K562 (cell line): Measurements from ENCODE around the gene ZCCHC17. TPM values are rescaled to one million over a fixed set of nuclear protein-coding genes. Genes with fewer than 3 reads are reported as not detected.
A peak's percentile ranks its signal among the peaks of the same experiment; 100 is the strongest.

ENCODE experiments used
- BACH1 ChIP-seq: fragments of 200-800 bp; sonication (Bioruptor generic); IDR thresholded peaks from 2 replicates; pipeline ENCODE4 v1.6.1; 2016; ENCODE audit warnings: missing genetic modification characterization, missing compliant biosample characterization
- BRD4 ChIP-seq: fragments of 200-600 bp; sonication (generic); IDR thresholded peaks from 2 replicates; pipeline ENCODE4 v1.6.1; 2017; ENCODE audit warnings: inconsistent platforms
- DNMT1 ChIP-seq: fragments of 450-650 bp; IDR thresholded peaks from 2 replicates; pipeline ENCODE4 v1.6.1; 2016; ENCODE audit warnings: antibody characterized with exemption, mild to moderate bottlenecking
- E2F4 ChIP-seq: sonication (generic); formaldehyde crosslinking; IDR thresholded peaks from 2 replicates; pipeline ENCODE4 v1.8.0; 2022; ENCODE audit warnings: mild to moderate bottlenecking, low read depth, missing genetic modification reagents
- EGR1 ChIP-seq: fragments of 450-650 bp; conservative IDR thresholded peaks from 2 replicates; pipeline ENCODE4 v1.6.1; 2017; ENCODE audit warnings: mild to moderate bottlenecking
- FOXA1 ChIP-seq: fragments of 450-650 bp; IDR thresholded peaks from 2 replicates; pipeline ENCODE4 v1.6.1; 2016; ENCODE audit warnings: mild to moderate bottlenecking, borderline replicate concordance
- NFATC3 ChIP-seq: fragments of 450-650 bp; IDR thresholded peaks from 2 replicates; pipeline ENCODE4 v1.6.1; 2017; ENCODE audit warnings: mild to moderate bottlenecking
- NR3C1 ChIP-seq: sonication (generic); formaldehyde crosslinking; IDR thresholded peaks from 2 replicates; pipeline ENCODE4 v1.8.1; 2022; ENCODE audit warnings: missing genetic modification reagents
- POLR2G ChIP-seq: fragments of 200-400 bp; formaldehyde crosslinking; IDR thresholded peaks from 2 replicates; pipeline ENCODE4 v1.6.1; 2017; ENCODE audit warnings: low read depth, mild to moderate bottlenecking, antibody characterized with exemption, low read length, moderate library complexity
- PPARD ChIP-seq: fragments of 250-450 bp; sonication (Bioruptor Pico); IDR thresholded peaks from 2 replicates; pipeline ENCODE4 v1.8.0; 2022; ENCODE audit warnings: inconsistent platforms, mild to moderate bottlenecking, moderate library complexity
- REST ChIP-seq, 2 experiments: fragments of 450-650 bp; formaldehyde crosslinking in 1 of 2; IDR thresholded peaks; 2 replicates each; pipeline versions ENCODE4 v1.4.0 to v1.6.1; 2014 to 2020; ENCODE audit warnings: mild to moderate bottlenecking in 2 of 2, borderline replicate concordance in 1 of 2, low read depth in 1 of 2
- SRSF1 ChIP-seq: fragments of 200-400 bp; formaldehyde crosslinking; IDR thresholded peaks from 2 replicates; pipeline ENCODE4 v1.6.1; 2017; ENCODE audit warnings: mild to moderate bottlenecking, low read depth, low read length, moderate library complexity
- YBX1 ChIP-seq: fragments of 450-650 bp; IDR thresholded peaks from 2 replicates; pipeline ENCODE4 v1.7.1; 2016; ENCODE audit warnings: mild to moderate bottlenecking
- ZBTB9 ChIP-seq: fragments of 450-650 bp; formaldehyde crosslinking; IDR thresholded peaks from 2 replicates; pipeline ENCODE4 v1.4.0; 2020; ENCODE audit warnings: mild to moderate bottlenecking, moderate library complexity
- ZKSCAN8 ChIP-seq: fragments of 200-800 bp; sonication (Bioruptor generic); IDR thresholded peaks from 2 replicates; pipeline ENCODE4 v1.6.1; 2016; ENCODE audit warnings: missing genetic modification characterization, missing compliant biosample characterization
- ZNF217 ChIP-seq: sonication (generic); formaldehyde crosslinking; IDR thresholded peaks from 2 replicates; pipeline ENCODE4 v1.8.0; 2022; ENCODE audit warnings: mild to moderate bottlenecking, missing genetic modification reagents
- ZNF398 ChIP-seq: fragments of 250-450 bp; sonication (Bioruptor Pico); IDR thresholded peaks from 2 replicates; pipeline ENCODE4 v1.8.0; 2021; ENCODE audit warnings: moderate library complexity, mild to moderate bottlenecking, inconsistent platforms
- polyA plus RNA-seq, 8 experiments: library from polyadenylated mRNA; depleted of rRNA in 4 of 8; stranded (reverse) in 5 of 8; unstranded in 3 of 8; fragments of >200 nt; fragmentation: Nextera tagmentation in 2 of 8; fragmentation: Illumina TruSeq in 1 of 8; extraction: Ambion mirVana in 2 of 8; extraction: Trizol in 1 of 8; gene quantifications; 2 replicates each; pipeline versions ENCODE4 v1.2.1 to v1.2.3, GENCODE V29; 2011 to 2014; ENCODE audit warnings: inconsistent platforms in 1 of 8, missing spikeins in 1 of 8
- total RNA-seq, 7 experiments: library from RNA; depleted of rRNA in 6 of 7; stranded (reverse); fragments of >200 nt in 6 of 7; fragmentation: Illumina TruSeq in 2 of 7; extraction: Trizol in 2 of 7; gene quantifications; 2 replicates each; pipeline versions ENCODE4 v1.2.1 to v1.2.3, GENCODE V29; 2011 to 2021; ENCODE audit warnings: low replicate concordance in 1 of 7

Gene ZCCHC17
- total and polyA plus RNA-seq, 9 of the 15 experiments (the other 6 are each of a cell fraction or from before 2014, with no cell fraction given): 46.9 to 150 (median 74.7) TPM

GRCh38 chr1:31413405-31414001 lies 116.7 kb downstream of the ZCCHC17 start (continued):
- TF ChIP-seq POLR2G: peak; percentile 18
- TF ChIP-seq DNMT1: no peak
- TF ChIP-seq BACH1: no peak
- TF ChIP-seq E2F4 (CRISPR knock-in tag): no peak
- no peak for TF ChIP-seq PPARD (CRISPR knock-in tag)
- no peak for TF ChIP-seq NFATC3
- 0 out of 2 replicates have a peak, but pooled peaks have one; percentile 6 for TF ChIP-seq REST (IDR thresholded peaks at IDR 0.05; ENCODE audit: borderline replicate concordance)
- no peak for TF ChIP-seq REST (CRISPR knock-in tag; IDR thresholded peaks at IDR 0.05; ENCODE audit: low read depth)
- no peak for TF ChIP-seq ZNF398
- TF ChIP-seq BRD4: no peak
- TF ChIP-seq FOXA1: no peak
- TF ChIP-seq EGR1: no peak
- TF ChIP-seq SRSF1: no peak
- no peak for TF ChIP-seq NR3C1 (CRISPR knock-in tag)
- TF ChIP-seq ZKSCAN8 (CRISPR knock-in tag): no peak
- no peak for TF ChIP-seq ZBTB9 (CRISPR knock-in tag)
- TF ChIP-seq ZNF217 (CRISPR knock-in tag): no peak
- TF ChIP-seq YBX1: no peak
